ENCODE measurements around the gene PSMF1.
"Not testable (repeated sequence)": the region's sequence is repeated elsewhere in the genome, so short reads cannot be mapped to it uniquely, and the experiment has no call there.

PSMF1 gene

DNA sequence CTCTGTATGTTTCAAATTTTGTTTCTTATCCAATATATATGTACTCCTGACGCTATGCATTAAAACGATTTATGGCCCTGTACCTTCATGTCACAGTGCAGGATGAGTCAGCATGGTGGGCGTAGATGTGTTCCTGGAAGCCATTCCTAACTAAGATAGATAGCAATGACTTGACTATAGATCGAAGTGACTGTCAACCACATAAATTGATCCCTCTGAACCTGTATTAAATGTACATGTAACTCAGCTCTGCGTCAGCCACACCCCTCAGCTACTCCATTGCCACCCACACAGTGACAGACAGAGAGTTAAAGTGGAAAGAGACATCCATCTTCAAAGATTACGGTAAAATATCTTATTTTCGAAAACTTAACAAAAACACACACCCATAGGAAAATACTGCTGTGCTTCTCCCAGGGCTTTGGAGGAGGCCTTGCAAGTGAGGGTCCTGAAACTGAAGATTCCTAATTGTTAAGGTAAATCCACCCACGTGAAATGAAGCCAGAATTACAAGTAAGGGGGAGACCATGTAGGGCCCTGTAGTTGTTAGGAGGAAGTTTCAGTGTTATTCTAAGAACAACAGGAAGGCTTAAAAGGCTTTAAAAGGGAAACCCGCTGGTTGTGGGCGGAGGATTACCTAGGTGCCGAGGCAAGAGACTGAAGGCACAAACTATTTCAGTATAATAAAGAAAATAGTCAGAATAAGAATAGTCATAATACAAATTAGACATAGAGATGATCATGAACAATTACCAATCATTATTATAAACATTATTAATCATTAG lies 97.2 kb downstream of the PSMF1 start:
- no peak for DNase-seq (ENCODE audit: low read depth)

DNA sequence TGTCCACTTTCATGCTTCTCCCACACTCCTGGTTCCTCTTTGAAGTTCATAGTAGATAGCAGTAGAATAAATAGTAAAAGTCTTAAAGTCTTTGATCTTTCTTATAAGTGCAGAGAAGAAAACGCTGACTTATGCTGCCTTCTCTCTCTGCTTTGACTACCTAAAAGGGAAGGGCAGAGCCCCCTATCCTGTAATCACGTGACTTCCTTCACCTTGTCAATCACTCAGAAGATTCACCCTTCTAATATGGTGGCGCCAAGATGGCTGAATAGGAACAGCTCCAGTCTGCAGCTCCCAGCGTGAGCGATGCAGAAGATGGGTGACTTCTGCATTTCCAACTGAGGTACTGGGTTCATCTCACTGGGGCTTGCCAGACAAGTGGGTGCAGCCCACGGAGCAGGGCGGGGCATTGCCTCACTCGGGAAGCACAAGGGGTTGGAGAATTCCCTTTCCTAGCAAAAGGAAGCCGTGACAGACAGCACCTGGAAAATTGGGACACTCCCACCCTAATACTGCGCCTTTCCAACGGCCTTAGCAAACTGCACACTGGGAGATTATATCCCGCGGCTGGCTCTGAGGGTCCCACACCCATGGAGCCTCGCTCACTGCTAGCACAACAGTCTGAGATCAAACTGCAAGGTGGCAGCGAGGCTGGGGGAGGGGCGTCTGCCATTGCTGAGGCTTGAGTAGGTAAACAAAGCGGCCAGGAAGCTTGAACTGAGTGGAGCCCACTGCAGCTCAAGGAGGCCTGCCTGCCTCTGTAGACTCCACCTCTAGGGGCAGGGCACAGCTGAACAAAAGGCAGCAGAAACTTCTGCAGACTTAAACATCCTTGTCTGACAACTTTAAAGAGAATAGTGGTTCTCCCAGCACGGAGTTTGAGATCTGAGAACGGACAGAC lies 98.4 kb downstream of the PSMF1 start:
- DNase-seq (ENCODE audit: low read depth): not testable (repeated sequence)

Data from amniotic epithelial cell (primary cell).